Endodermal cell (in vitro differentiated cells): ENCODE results near the gene MSMB. TPM values are rescaled to one million over a fixed set of nuclear protein-coding genes. Genes with fewer than 3 reads are reported as not detected.
"Not testable (repeated sequence)": the region's sequence is repeated elsewhere in the genome, so short reads cannot be mapped to it uniquely, and the experiment has no call there.

Source experiments
- DNase-seq: peaks from one replicate; pipeline ENCODE4 v3.0.0-alpha.2; 2017
- H3K27ac ChIP-seq: 2 replicates; pipeline ENCODE4 v1.5.1; 2013; ENCODE audit warnings: mild to moderate bottlenecking, low read depth, low read length, moderate library complexity
- H3K27me3 ChIP-seq: 2 replicates; pipeline ENCODE4 v1.6.1; 2013; ENCODE audit warnings: mild to moderate bottlenecking, low read length, moderate library complexity; ENCODE audit not compliant: insufficient read depth, control insufficient read depth, poor library complexity, severe bottlenecking
- H3K36me3 ChIP-seq: 2 replicates; pipeline ENCODE4 v1.7.0; 2013; ENCODE audit warnings: mild to moderate bottlenecking, low read length, moderate library complexity; ENCODE audit not compliant: control insufficient read depth, insufficient read depth
- H3K4me1 ChIP-seq: one replicate; pipeline ENCODE4 v1.7.0; 2013; ENCODE audit warnings: low read length; ENCODE audit not compliant: control insufficient read depth, insufficient read depth
- H3K4me3 ChIP-seq: 2 replicates; pipeline ENCODE4 v1.5.1; 2013; ENCODE audit warnings: mild to moderate bottlenecking, low read length, moderate library complexity
- H3K9ac ChIP-seq: 2 replicates; pipeline ENCODE4 v1.6.1; 2013; ENCODE audit warnings: mild to moderate bottlenecking, low read length, moderate library complexity; ENCODE audit not compliant: poor library complexity, severe bottlenecking; ENCODE audit errors: extremely low read depth
- H3K9me3 ChIP-seq: 2 replicates; pipeline ENCODE4 v1.6.1; 2013; ENCODE audit warnings: mild to moderate bottlenecking, low read length, moderate library complexity; ENCODE audit not compliant: control insufficient read depth
- H3K27ac Mint-ChIP-seq: 2 replicates; pipeline ENCODE4 v1.8.0; 2020; ENCODE audit warnings: mixed read lengths
- H3K27me3 Mint-ChIP-seq: 2 replicates; pipeline ENCODE4 v1.8.0; 2021; ENCODE audit warnings: mild to moderate bottlenecking, mixed read lengths; ENCODE audit not compliant: insufficient read depth
- H3K36me3 Mint-ChIP-seq: 2 replicates; pipeline ENCODE4 v1.8.0; 2020; ENCODE audit warnings: low read depth, mixed read lengths
- H3K4me1 Mint-ChIP-seq: 2 replicates; pipeline ENCODE4 v1.8.0; 2020; ENCODE audit warnings: mixed read lengths
- H3K4me3 Mint-ChIP-seq: 2 replicates; pipeline ENCODE4 v1.8.0; 2020; ENCODE audit warnings: mild to moderate bottlenecking, moderate library complexity, mixed read lengths
- H3K9me3 Mint-ChIP-seq: 2 replicates; pipeline ENCODE4 v1.8.0; 2020; ENCODE audit warnings: mild to moderate bottlenecking, mixed read lengths
- WGBS, 2 experiments: methylation state at CpG; one replicate each; pipeline versions ENCODE4 v1.1.5 to v1.1.7; 2013; ENCODE audit warnings: missing lambda C conversion rate in 2 of 2, mixed read lengths in 1 of 2; ENCODE audit not compliant: insufficient coverage in 1 of 2, insufficient read length in 1 of 2; 5-methylcytosine and 5-hydroxymethylcytosine counted together
- total RNA-seq, 2 donors: library from RNA; stranded (reverse); fragmentation: NEBNext Ultra II Directional in 1 of 2; extraction: Animal tissue kit (Norgen Biotek cat#: 25700) in 1 of 2; gene quantifications; 2 replicates in 1 of 2; 3 replicates in 1 of 2; pipeline ENCODE4 v1.2.1, GENCODE V29; 2021
- TF ChIP-seq, protein P1 (sequence below): fragments of 200-600 bp; sonication (generic); conservative IDR thresholded peaks from 2 replicates; pipeline ENCODE4 v1.5.0; 2021; ENCODE audit warnings: antibody characterized with exemption, mild to moderate bottlenecking

Gene MSMB
- total RNA-seq, 2 donors from 2014 or later: 2.4 to 2.9 TPM

DNA sequence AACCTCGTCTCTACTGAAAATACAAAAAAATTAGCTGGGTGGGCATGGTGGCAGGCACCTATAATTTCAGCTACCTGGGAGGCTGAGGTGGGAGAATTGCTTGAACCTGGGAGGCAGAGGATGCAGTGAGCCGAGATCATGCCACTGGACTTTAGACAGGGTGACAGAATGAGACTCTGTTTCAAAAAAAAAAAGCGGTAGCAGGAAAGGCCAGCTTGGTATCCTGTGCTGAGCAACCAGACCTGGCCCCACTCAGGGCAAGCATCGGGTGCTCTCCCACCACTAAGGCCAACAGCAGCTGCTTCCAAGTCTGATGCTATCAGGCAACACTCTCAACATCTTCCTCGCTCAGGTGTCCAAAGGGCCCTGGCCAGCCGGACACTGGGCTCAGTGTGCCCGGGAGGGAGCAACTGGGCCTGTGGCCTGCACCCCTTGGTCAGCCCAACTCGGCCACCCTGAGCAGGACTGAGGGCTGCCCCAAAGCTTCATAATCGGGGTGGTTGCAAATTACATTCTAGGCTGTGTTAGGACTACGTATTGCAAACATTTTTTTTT lies 44.3 kb upstream of the MSMB start:
- Histone ChIP-seq H3K9ac (no peak overlapping the region), H3K9me3 (no peaks in the 10 kb centered on the region), H3K4me3 (no peak overlapping the region), H3K27ac (no peak overlapping the region), H3K27me3 (no peaks in the 10 kb centered on the region), H3K36me3 (no peaks in the 10 kb centered on the region), H3K4me1 (peaks cover 11% of the 10 kb centered on the region)
- 88 to 98% methylated on average over 7 to 10 of the region's 10 CpGs for WGBS, 2 experiments
- Mint-ChIP-seq H3K4me3 (no peak overlapping the region), H3K4me1 (peaks cover 4% of the 10 kb centered on the region), H3K9me3 (peaks cover 7% of the 10 kb centered on the region), H3K36me3 (peaks cover 3% of the 10 kb centered on the region), H3K27ac (no peak overlapping the region), H3K27me3 (no peaks in the 10 kb centered on the region)
- no peak for DNase-seq
- TF ChIP-seq, protein P1, sequence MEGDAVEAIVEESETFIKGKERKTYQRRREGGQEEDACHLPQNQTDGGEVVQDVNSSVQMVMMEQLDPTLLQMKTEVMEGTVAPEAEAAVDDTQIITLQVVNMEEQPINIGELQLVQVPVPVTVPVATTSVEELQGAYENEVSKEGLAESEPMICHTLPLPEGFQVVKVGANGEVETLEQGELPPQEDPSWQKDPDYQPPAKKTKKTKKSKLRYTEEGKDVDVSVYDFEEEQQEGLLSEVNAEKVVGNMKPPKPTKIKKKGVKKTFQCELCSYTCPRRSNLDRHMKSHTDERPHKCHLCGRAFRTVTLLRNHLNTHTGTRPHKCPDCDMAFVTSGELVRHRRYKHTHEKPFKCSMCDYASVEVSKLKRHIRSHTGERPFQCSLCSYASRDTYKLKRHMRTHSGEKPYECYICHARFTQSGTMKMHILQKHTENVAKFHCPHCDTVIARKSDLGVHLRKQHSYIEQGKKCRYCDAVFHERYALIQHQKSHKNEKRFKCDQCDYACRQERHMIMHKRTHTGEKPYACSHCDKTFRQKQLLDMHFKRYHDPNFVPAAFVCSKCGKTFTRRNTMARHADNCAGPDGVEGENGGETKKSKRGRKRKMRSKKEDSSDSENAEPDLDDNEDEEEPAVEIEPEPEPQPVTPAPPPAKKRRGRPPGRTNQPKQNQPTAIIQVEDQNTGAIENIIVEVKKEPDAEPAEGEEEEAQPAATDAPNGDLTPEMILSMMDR: no peak

DNA sequence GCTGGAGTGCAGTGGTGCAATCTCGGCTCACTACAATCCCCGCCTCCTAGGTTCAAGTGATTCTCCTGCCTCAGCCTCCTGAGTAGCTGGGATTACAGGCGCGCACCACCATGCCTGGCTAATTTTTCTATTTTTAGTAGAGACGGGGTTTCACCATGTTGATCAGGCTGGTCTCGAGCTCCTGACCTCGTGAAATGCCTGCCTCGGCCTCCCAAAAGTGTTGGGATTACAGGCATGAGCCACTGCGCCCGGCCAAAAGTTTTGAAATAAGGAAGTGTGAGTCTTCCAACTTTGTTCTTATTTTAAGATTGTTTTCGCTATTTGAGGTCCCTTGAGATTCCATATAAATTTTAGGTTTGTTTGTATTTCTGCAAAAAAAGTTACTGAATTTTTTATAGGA lies 41.3 kb upstream of the MSMB start:
- not testable (repeated sequence) for H3K9me3 ChIP-seq, H3K27me3 Mint-ChIP-seq, H3K27ac Mint-ChIP-seq, H3K27ac ChIP-seq, H3K36me3 Mint-ChIP-seq, H3K4me3 ChIP-seq, H3K4me1 Mint-ChIP-seq, H3K27me3 ChIP-seq, H3K9ac ChIP-seq, H3K4me1 ChIP-seq, H3K36me3 ChIP-seq, H3K4me3 Mint-ChIP-seq, DNase-seq
- WGBS, 2 experiments: 93 to 95% methylated on average over 7 to 11 of the region's 11 CpGs
- peaks cover 24% of the 10 kb centered on the region for H3K9me3 Mint-ChIP-seq

DNA sequence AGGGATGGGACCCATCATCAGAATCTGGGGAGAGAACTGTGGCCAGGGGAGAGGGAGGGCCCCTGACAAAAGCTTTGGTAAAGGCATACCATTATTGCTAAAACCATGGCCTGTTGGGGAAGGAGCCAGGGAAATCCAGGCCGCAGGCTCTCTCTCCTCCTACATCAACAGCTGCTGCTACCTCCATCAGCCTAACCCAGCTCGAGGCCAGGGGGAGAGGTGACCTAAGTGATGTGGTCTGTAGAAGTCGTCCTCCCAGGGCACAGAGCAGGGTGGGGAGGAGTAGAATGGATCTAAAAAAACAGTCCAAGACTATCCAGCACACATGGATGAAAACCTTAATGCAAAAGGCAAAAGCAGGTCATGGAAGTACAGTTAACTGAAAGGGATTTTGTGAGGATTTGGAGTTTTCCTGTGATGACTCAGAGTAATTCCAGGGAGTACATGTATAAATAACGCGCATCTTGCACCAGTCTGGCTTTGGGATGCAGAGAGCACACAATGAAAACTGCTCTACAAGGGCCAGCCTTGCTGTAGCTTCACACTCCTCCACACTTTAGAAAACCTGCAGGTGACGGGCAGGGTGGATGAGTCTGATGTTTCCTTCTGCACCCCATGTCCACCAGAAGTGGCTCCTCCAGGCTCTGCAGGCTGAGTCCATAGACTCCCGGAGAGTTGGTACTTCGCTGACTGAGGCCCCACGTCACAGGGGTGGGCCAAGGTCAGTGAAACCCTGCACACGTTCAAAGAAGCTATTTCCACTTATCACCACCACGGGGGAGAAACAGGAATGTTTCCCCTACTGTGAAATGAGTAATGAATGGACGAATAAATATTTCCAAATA lies 38.5 kb upstream of the MSMB start:
- DNase-seq: no peak
- H3K27me3 Mint-ChIP-seq: peaks cover 1% of the 10 kb centered on the region
- WGBS, 2 experiments: 77 to 92% methylated on average over 2 to 12 of the region's 12 CpGs
- Histone ChIP-seq H3K9me3 (no peaks in the 10 kb centered on the region), H3K4me1 (no peaks in the 10 kb centered on the region), H3K36me3 (no peaks in the 10 kb centered on the region), H3K9ac (no peak overlapping the region), H3K27ac (no peak overlapping the region), H3K27me3 (no peaks in the 10 kb centered on the region), H3K4me3 (no peak overlapping the region)
- no peak overlapping the region for H3K27ac Mint-ChIP-seq
- peaks cover 8% of the 10 kb centered on the region for H3K4me1 Mint-ChIP-seq
- no peak overlapping the region for H3K4me3 Mint-ChIP-seq
- H3K9me3 Mint-ChIP-seq: peaks cover 31% of the 10 kb centered on the region
- H3K36me3 Mint-ChIP-seq: peaks cover 3% of the 10 kb centered on the region
- TF ChIP-seq, protein P1: no peak
